Vagina (tissue), 2 donors: Measurements from ENCODE around the gene CIAO2A.

ENCODE experiments used
- POLR2A ChIP-seq, 2 donors: fragments of 450-650 bp; IDR thresholded peaks; one replicate each; pipeline ENCODE4 v1.6.1; 2017; ENCODE audit warnings: antibody characterized with exemption in 2 of 2, mild to moderate bottlenecking in 2 of 2, moderate library complexity in 2 of 2
- POLR2AphosphoS5 ChIP-seq, 2 donors: sonication (generic); formaldehyde crosslinking; IDR thresholded peaks; one replicate each; pipeline ENCODE4 v1.9.0; 2017; ENCODE audit warnings: antibody characterized with exemption in 2 of 2, mild to moderate bottlenecking in 2 of 2, low read depth in 1 of 2; ENCODE audit not compliant: insufficient read depth in 1 of 2
- TF ChIP-seq, protein P1 (sequence below), 3 experiments: fragments of 450-650 bp in 2 of 3; fragments of 200-600 bp in 1 of 3; sonication (generic) in 1 of 3; IDR thresholded peaks; one replicate each; pipeline ENCODE4 v1.5.1; 2017 to 2019; ENCODE audit warnings: antibody characterized with exemption in 3 of 3, mild to moderate bottlenecking in 2 of 3, moderate library complexity in 2 of 3

DNA sequence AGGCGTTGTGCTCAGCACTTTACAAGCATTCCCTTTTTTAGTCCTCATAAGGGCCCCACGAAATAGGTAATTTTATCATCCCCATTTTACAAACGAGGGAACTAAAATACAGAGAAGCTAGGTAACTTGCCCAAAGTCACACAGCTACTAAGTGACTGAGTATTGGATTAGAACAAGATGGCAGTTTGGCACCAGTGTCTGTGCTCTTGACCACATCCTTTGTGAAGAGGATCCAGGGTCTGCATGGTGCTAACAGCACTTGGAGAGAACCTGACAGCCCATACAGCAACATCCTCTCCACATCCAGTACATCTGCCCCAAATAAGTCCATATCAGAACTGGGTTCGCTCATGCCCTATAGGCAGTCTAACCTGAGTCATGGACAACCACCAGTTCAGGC lies 25.5 kb downstream of the CIAO2A start:
- TF ChIP-seq, protein P1, sequence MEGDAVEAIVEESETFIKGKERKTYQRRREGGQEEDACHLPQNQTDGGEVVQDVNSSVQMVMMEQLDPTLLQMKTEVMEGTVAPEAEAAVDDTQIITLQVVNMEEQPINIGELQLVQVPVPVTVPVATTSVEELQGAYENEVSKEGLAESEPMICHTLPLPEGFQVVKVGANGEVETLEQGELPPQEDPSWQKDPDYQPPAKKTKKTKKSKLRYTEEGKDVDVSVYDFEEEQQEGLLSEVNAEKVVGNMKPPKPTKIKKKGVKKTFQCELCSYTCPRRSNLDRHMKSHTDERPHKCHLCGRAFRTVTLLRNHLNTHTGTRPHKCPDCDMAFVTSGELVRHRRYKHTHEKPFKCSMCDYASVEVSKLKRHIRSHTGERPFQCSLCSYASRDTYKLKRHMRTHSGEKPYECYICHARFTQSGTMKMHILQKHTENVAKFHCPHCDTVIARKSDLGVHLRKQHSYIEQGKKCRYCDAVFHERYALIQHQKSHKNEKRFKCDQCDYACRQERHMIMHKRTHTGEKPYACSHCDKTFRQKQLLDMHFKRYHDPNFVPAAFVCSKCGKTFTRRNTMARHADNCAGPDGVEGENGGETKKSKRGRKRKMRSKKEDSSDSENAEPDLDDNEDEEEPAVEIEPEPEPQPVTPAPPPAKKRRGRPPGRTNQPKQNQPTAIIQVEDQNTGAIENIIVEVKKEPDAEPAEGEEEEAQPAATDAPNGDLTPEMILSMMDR (IDR thresholded peaks at IDR 0.05), result no peak
- no peak for TF ChIP-seq POLR2A (IDR thresholded peaks at IDR 0.05)
- no peak for TF ChIP-seq POLR2AphosphoS5 (IDR thresholded peaks at IDR 0.05; ENCODE audit: insufficient read depth in 1 of 2, low read depth in 1 of 2)
